ENCODE data around the gene PTBP3. TPM values are rescaled to one million over a fixed set of nuclear protein-coding genes. Genes with fewer than 3 reads are reported as not detected.

PTBP3 gene
- total and polyA plus RNA-seq, 2 of the 4 experiments (the other 2 are of a cell fraction) = 8.6 to 15.6 TPM

- ChIA-PET CTCF (interaction anchor here (0.6 kb wide), 1 partner anchor 133 kb away, joined by 4 read pairs; no protein-coding TSS in a partner anchor), POLR2A (ENCODE audit: unreplicated experiment) (no interaction called here)
- ATAC-seq (ENCODE audit: low read depth) (peak; percentile 79), DNase-seq (no peak)
- peak within 1 kb of the TSS; percentile 90 for H3K14ac ChIP-seq (replicated peaks; ENCODE audit: low read depth, low read length)
- no peak within 1 kb of the TSS for H3K27ac ChIP-seq (ENCODE audit: insufficient read depth, low read length)
- peaks cover 4 to 19% of the 10 kb centered on the region in 2 experiments; a peak in 3 of 4 replicates for H3K79me1 ChIP-seq (ENCODE audit: low read depth in 1 of 2, low read length in 2 of 2)
- peak within 1 kb of the TSS; percentile 48 for H3K4me3 ChIP-seq (ENCODE audit: insufficient read depth, low read depth, low read length)
- peak within 1 kb of the TSS; percentile 83 for H3K4ac ChIP-seq (ENCODE audit: low read depth, low read length)
- H3K18ac ChIP-seq (ENCODE audit: low read depth, low read length) = no peak within 1 kb of the TSS
- dilution Hi-C loops (cut with HindIII; ENCODE audit: low sequenced_read_pairs, unreplicated experiment) (no loop called here), intact Hi-C loops (cut with micrococcal nuclease) (no loop called here), in situ Hi-C loops (cut with MboI; ENCODE audit: low sequenced_read_pairs) (no loop called here)
- peaks cover 3% of the 10 kb centered on the region; the same call in 1 of the 2 replicates for H3K4me1 ChIP-seq (ENCODE audit: control insufficient read depth, insufficient read depth, low read length)
- TF ChIP-seq RFX5 (IDR thresholded peaks at IDR 0.05; ENCODE audit: low read depth, low read length) = no peak
- H2BK15ac ChIP-seq (ENCODE audit: low read depth, low read length) = no peak within 1 kb of the TSS; the same call in 2 of the 3 replicates
- no TSS peak for BruUV-seq (replicated peaks)
- H3K9ac ChIP-seq (ENCODE audit: low read depth, low read length) = 0 out of 2 replicates have a peak within 1 kb of the TSS, but pooled peaks have one; percentile 11
- H3K9me1 ChIP-seq (ENCODE audit: insufficient read depth, low read length) = peaks cover 14% of the 10 kb centered on the region
- H2AK5ac ChIP-seq (ENCODE audit: low read depth, low read length) = peak within 1 kb of the TSS; percentile 85; the same call in 1 of the 2 replicates
- no peak within 1 kb of the TSS for H2BK20ac ChIP-seq (ENCODE audit: low read depth, low read length)
- peak within 1 kb of the TSS; percentile 87 for H3K23ac ChIP-seq (ENCODE audit: low read depth, low read length)
- no peaks in the 10 kb centered on the region for H3K36me3 ChIP-seq (ENCODE audit: control insufficient read depth, insufficient read depth, low read length)
- 3% methylated on average over 36 of the region's 88 CpGs; no CpG with 5 or more reads in 1 of the 2 experiments for WGBS, 2 experiments (ENCODE audit: extremely low coverage in 2 of 2, insufficient read length in 1 of 2)
- H2AK9ac ChIP-seq (replicated peaks; ENCODE audit: low read depth, low read length, poor library complexity) = peak within 1 kb of the TSS; percentile 82
- no peak within 1 kb of the TSS for H3K56ac ChIP-seq (ENCODE audit: extremely low read depth, insufficient read depth, low read length)
- H2AFZ ChIP-seq (replicated peaks; ENCODE audit: low read length, poor library complexity) = peak within 1 kb of the TSS; percentile 95
- peak within 1 kb of the TSS; percentile 50; the same call in 1 of the 2 replicates for H2BK120ac ChIP-seq (ENCODE audit: low read depth, low read length)
- no peak within 1 kb of the TSS for H2BK5ac ChIP-seq (ENCODE audit: low read depth, low read length, poor library complexity, severe bottlenecking)
- no peaks in the 10 kb centered on the region for H3K9me3 ChIP-seq (ENCODE audit: control insufficient read depth, insufficient read depth, low read length)
- H3K27me3 ChIP-seq (ENCODE audit: control insufficient read depth, insufficient read depth, low read length) = peaks cover 4% of the 10 kb centered on the region; the same call in 1 of the 2 replicates
- H4K8ac ChIP-seq (ENCODE audit: low read depth in 2 of 2, low read length in 2 of 2) = peak within 1 kb of the TSS; percentile 35 to 88
- H4K5ac ChIP-seq (ENCODE audit: low read depth, low read length) = peak within 1 kb of the TSS; percentile 17
- no peaks in the 10 kb centered on the region for H4K20me1 ChIP-seq (ENCODE audit: insufficient read depth, low read length)
- H3K4me2 ChIP-seq (ENCODE audit: low read depth, low read length) = peak within 1 kb of the TSS; percentile 48
- peak within 1 kb of the TSS; percentile 70; the same call in 1 of the 2 replicates for H4K91ac ChIP-seq (ENCODE audit: insufficient read depth, low read depth, low read length)
Observed at GRCh38 chr9:112174965-112175795, 158.2 kb downstream of the PTBP3 start, which contains the start of gene SUSD1. TSS of gene SUSD1 (minus strand) at chr9:112175297. CDS start at chr9:112175235, 62 bp downstream.

All from IMR-90 (cell line).